H9 (cell line): ENCODE measurements around the gene CDC25C. TPM values are rescaled to one million over a fixed set of nuclear protein-coding genes. Genes with fewer than 3 reads are reported as not detected.

Experiments
- DNase-seq: peaks from one replicate; pipeline ENCODE4 v3.0.0-alpha.2; 2017
- H2AFZ ChIP-seq: one replicate; pipeline ENCODE4 v1.6.1; 2013; ENCODE audit warnings: mild to moderate bottlenecking, low read length, control low read depth, moderate library complexity
- H2AK5ac ChIP-seq: 2 replicates; pipeline ENCODE4 v1.6.1; 2013; ENCODE audit warnings: low read length, control low read depth, mixed read lengths; ENCODE audit not compliant: insufficient read length
- H2BK120ac ChIP-seq: one replicate; pipeline ENCODE4 v1.6.1; 2013; ENCODE audit warnings: low read depth, mild to moderate bottlenecking, low read length, control low read depth, inconsistent platforms; ENCODE audit not compliant: poor library complexity, severe bottlenecking
- H2BK12ac ChIP-seq: 2 replicates; pipeline ENCODE4 v1.6.1; 2013; ENCODE audit warnings: low read length, control low read depth, mixed read lengths, low read depth; ENCODE audit not compliant: insufficient read length
- H2BK15ac ChIP-seq: 2 replicates; pipeline ENCODE4 v1.6.1; 2013; ENCODE audit warnings: low read depth, low read length, control low read depth
- H2BK20ac ChIP-seq: one replicate; pipeline ENCODE4 v1.6.1; 2013; ENCODE audit warnings: low read depth, mild to moderate bottlenecking, low read length, control low read depth, inconsistent platforms; ENCODE audit not compliant: poor library complexity, severe bottlenecking
- H2BK5ac ChIP-seq: 2 replicates; pipeline ENCODE4 v1.6.1; 2013; ENCODE audit warnings: low read length, control low read depth, mixed read lengths; ENCODE audit not compliant: insufficient read length
- H3K14ac ChIP-seq: 2 replicates; pipeline ENCODE4 v1.6.1; 2013; ENCODE audit warnings: low read length, control low read depth; ENCODE audit not compliant: insufficient read depth
- H3K18ac ChIP-seq: 2 replicates; pipeline ENCODE4 v1.6.1; 2013; ENCODE audit warnings: low read depth, mild to moderate bottlenecking, mixed read lengths, low read length, control low read depth; ENCODE audit not compliant: insufficient read length
- H3K23ac ChIP-seq: 2 replicates; pipeline ENCODE4 v1.6.1; 2013; ENCODE audit warnings: low read length, control low read depth, mixed read lengths, low read depth; ENCODE audit not compliant: insufficient read length
- H3K23me2 ChIP-seq: 2 replicates; pipeline ENCODE4 v1.6.1; 2013; ENCODE audit warnings: low read depth, mild to moderate bottlenecking, mixed read lengths, low read length, control low read depth; ENCODE audit not compliant: insufficient read length, poor library complexity, severe bottlenecking
- H3K27ac ChIP-seq: 2 replicates; pipeline ENCODE4 v1.5.1; 2013; ENCODE audit warnings: low read length, control low read depth, mixed read lengths, low read depth; ENCODE audit not compliant: insufficient read length
- H3K27me3 ChIP-seq: 2 replicates; pipeline ENCODE4 v1.6.1; 2013; ENCODE audit warnings: low read length, control low read depth, inconsistent platforms; ENCODE audit not compliant: insufficient read depth
- H3K4ac ChIP-seq: 2 replicates; pipeline ENCODE4 v1.6.1; 2013; ENCODE audit warnings: low read depth, mild to moderate bottlenecking, control low read depth, inconsistent platforms, low read length, moderate library complexity
- H3K4me1 ChIP-seq: 2 replicates; pipeline ENCODE4 v1.6.1; 2013; ENCODE audit warnings: low read length, control low read depth, inconsistent platforms; ENCODE audit not compliant: insufficient read depth
- H3K4me2 ChIP-seq: 2 replicates; pipeline ENCODE4 v1.6.1; 2013; ENCODE audit warnings: low read length, control low read depth, mixed read lengths; ENCODE audit not compliant: insufficient read length, insufficient read depth
- H3K56ac ChIP-seq: 2 replicates; pipeline ENCODE4 v1.6.1; 2013; ENCODE audit warnings: low read depth, mild to moderate bottlenecking, mixed read lengths, low read length, control low read depth; ENCODE audit not compliant: insufficient read length
- H3K79me1 ChIP-seq: 2 replicates; pipeline ENCODE4 v1.6.1; 2013; ENCODE audit warnings: low read depth, mild to moderate bottlenecking, moderate library complexity, low read length, control low read depth, inconsistent platforms; ENCODE audit not compliant: insufficient read depth, poor library complexity, severe bottlenecking
- H3K79me2 ChIP-seq: 2 replicates; pipeline ENCODE4 v1.6.1; 2013; ENCODE audit warnings: low read length, control low read depth, inconsistent platforms; ENCODE audit not compliant: insufficient read depth
- H3K9ac ChIP-seq: 2 replicates; pipeline ENCODE4 v1.6.1; 2013; ENCODE audit warnings: low read length, control low read depth, mixed read lengths; ENCODE audit not compliant: insufficient read length; ENCODE audit errors: extremely low read depth
- H3K9me3 ChIP-seq: one replicate; pipeline ENCODE4 v1.6.1; 2013; ENCODE audit warnings: low read depth, low read length, inconsistent platforms; ENCODE audit not compliant: control insufficient read depth
- H3T11ph ChIP-seq: one replicate; pipeline ENCODE4 v1.6.1; 2013; ENCODE audit warnings: mild to moderate bottlenecking, low read length, control low read depth, inconsistent platforms
- H4K20me1 ChIP-seq: one replicate; pipeline ENCODE4 v1.6.1; 2013; ENCODE audit not compliant: control insufficient read depth, insufficient read length, insufficient read depth
- H4K5ac ChIP-seq: 2 replicates; pipeline ENCODE4 v1.6.1; 2013; ENCODE audit warnings: low read depth, mild to moderate bottlenecking, mixed read lengths, low read length, control low read depth; ENCODE audit not compliant: insufficient read length
- H4K8ac ChIP-seq: replicated peaks from 2 replicates; pipeline ENCODE4 v1.6.1; 2013; ENCODE audit warnings: low read length, control low read depth, mixed read lengths, low read depth; ENCODE audit not compliant: insufficient read length
- H4K91ac ChIP-seq: 2 replicates; pipeline ENCODE4 v1.6.1; 2013; ENCODE audit warnings: low read depth, mild to moderate bottlenecking, moderate library complexity, mixed read lengths, low read length, control low read depth; ENCODE audit not compliant: insufficient read length
- H3K27ac Mint-ChIP-seq, 3 experiments: 2 replicates in 2 of 3; 3 replicates in 1 of 3; pipeline ENCODE4 v1.8.0; 2020 to 2021; ENCODE audit warnings: mixed read lengths in 3 of 3, mild to moderate bottlenecking in 1 of 3, moderate library complexity in 1 of 3
- H3K27me3 Mint-ChIP-seq: 2 replicates; pipeline ENCODE4 v1.8.0; 2021; ENCODE audit warnings: low read depth, mild to moderate bottlenecking, moderate library complexity, mixed read lengths
- H3K36me3 Mint-ChIP-seq, 3 experiments: 2 replicates in 2 of 3; 3 replicates in 1 of 3; pipeline ENCODE4 v1.8.0; 2020 to 2021; ENCODE audit warnings: low read depth in 3 of 3, mixed read lengths in 3 of 3; ENCODE audit not compliant: insufficient read depth in 1 of 3
- H3K4me1 Mint-ChIP-seq, 2 experiments: 2 replicates each; pipeline ENCODE4 v1.8.0; 2020; ENCODE audit warnings: mixed read lengths in 2 of 2
- H3K4me3 Mint-ChIP-seq, 2 experiments: 2 replicates in 1 of 2; 3 replicates in 1 of 2; pipeline ENCODE4 v1.8.0; 2020 to 2021; ENCODE audit warnings: mild to moderate bottlenecking in 2 of 2, mixed read lengths in 2 of 2, moderate library complexity in 1 of 2
- H3K9me3 Mint-ChIP-seq, 2 experiments: 2 replicates in 1 of 2; 3 replicates in 1 of 2; pipeline ENCODE4 v1.8.0; 2020; ENCODE audit warnings: mild to moderate bottlenecking in 2 of 2, mixed read lengths in 2 of 2, moderate library complexity in 1 of 2
- WGBS: extraction: QIAGEN DNeasy Blood & Tissue Kit; methylation state at CpG from one replicate; pipeline ENCODE4 v1.1.7; 2013; ENCODE audit warnings: missing lambda C conversion rate, low lambda C conversion rate, mixed read lengths; ENCODE audit not compliant: insufficient read length; ENCODE audit errors: extremely low coverage; 5-methylcytosine and 5-hydroxymethylcytosine counted together
- total RNA-seq: library from RNA; stranded (reverse); gene quantifications from 2 replicates; pipeline ENCODE4 v1.2.1, GENCODE V29; 2021
- TF ChIP-seq, protein P1 (sequence below): fragments of 200-600 bp; sonication (generic); conservative IDR thresholded peaks from 3 replicates; pipeline ENCODE4 v1.8.0; 2021; ENCODE audit warnings: antibody characterized with exemption, mild to moderate bottlenecking

Gene CDC25C
- total RNA-seq, 1 experiment from 2014 or later = 22.8 TPM

DNA sequence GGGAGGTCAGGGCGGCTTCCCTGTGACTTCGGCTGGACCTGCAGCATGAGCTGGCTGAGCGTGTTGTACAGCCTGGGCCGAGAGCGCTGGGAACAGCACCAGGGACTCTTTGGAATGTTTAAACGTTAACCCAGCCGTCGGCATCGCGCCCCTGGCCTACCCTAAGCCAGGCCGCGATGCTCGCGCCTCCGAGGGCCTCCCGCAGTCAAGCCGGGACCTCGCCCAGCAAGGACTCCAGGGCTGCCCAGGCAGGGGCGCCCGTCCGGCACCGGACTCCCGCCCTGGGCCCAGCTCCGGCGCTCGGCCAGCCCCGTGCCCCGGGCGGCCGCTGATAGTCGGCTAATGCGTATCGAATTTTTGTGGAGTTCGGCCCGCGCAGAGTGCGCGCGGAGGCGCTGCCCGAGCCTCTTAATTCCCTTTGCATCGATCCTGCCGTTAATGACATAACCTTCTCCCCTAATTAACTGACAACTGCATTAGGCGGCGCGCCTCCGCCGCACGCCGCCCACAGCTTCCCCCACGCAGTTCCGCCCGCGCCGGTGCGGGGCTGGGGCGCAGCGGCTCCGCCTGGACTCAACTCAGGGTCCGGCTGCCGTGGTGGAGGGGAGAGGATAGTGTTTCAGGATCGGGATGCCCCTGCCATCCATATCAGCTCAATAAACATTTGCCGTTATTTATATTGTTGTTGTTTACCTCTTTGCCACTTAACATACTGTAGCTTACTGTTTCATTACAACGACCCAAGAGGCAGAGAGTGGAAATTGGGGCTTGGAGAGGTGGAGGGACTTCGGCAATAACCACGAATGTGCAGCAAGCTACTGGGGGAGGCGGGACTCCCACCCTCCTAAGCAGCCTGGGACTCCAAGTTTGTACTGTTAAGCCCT is 89.7 kb downstream of the CDC25C start:
- no peaks in the 10 kb centered on the region; the same call in 1 of the 2 replicates for H3K4me1 ChIP-seq
- no peaks in the 10 kb centered on the region for H3K36me3 Mint-ChIP-seq
- no peak overlapping the region for H2BK120ac ChIP-seq
- peak overlapping the region; percentile 59 to 78 for H3K4me3 Mint-ChIP-seq
- peaks cover 12% of the 10 kb centered on the region for H3K27me3 ChIP-seq
- H3K27ac ChIP-seq = no peak overlapping the region
- H3K56ac ChIP-seq = no peak overlapping the region
- H3K27me3 Mint-ChIP-seq = peaks cover 56% of the 10 kb centered on the region
- H2BK15ac ChIP-seq = no peak overlapping the region
- no peaks in the 10 kb centered on the region for H3K9me3 Mint-ChIP-seq
- H3K4me1 Mint-ChIP-seq = peaks cover 19 to 31% of the 10 kb centered on the region in 2 experiments
- H2BK12ac ChIP-seq = no peak overlapping the region
- no peak overlapping the region for H3K18ac ChIP-seq
- H4K5ac ChIP-seq = no peak overlapping the region
- H3T11ph ChIP-seq = no peak overlapping the region
- H3K27ac Mint-ChIP-seq = peak overlapping the region in 1 of 3 experiments; percentile 40; a peak in 2 of 7 replicates
- no peak overlapping the region for H4K8ac ChIP-seq
- H3K79me2 ChIP-seq = no peaks in the 10 kb centered on the region
- no peaks in the 10 kb centered on the region for H3K9me3 ChIP-seq
- TF ChIP-seq, protein P1, sequence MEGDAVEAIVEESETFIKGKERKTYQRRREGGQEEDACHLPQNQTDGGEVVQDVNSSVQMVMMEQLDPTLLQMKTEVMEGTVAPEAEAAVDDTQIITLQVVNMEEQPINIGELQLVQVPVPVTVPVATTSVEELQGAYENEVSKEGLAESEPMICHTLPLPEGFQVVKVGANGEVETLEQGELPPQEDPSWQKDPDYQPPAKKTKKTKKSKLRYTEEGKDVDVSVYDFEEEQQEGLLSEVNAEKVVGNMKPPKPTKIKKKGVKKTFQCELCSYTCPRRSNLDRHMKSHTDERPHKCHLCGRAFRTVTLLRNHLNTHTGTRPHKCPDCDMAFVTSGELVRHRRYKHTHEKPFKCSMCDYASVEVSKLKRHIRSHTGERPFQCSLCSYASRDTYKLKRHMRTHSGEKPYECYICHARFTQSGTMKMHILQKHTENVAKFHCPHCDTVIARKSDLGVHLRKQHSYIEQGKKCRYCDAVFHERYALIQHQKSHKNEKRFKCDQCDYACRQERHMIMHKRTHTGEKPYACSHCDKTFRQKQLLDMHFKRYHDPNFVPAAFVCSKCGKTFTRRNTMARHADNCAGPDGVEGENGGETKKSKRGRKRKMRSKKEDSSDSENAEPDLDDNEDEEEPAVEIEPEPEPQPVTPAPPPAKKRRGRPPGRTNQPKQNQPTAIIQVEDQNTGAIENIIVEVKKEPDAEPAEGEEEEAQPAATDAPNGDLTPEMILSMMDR = no peak; the same call in 2 of the 3 replicates
- WGBS = no CpG with 5 or more reads among the region's 67 CpGs
- H3K14ac ChIP-seq = no peak overlapping the region
- H2AK5ac ChIP-seq = no peak overlapping the region
- H2BK20ac ChIP-seq = no peak overlapping the region
- H3K4me2 ChIP-seq = peak overlapping the region; percentile 64
- H2AFZ ChIP-seq = no peak overlapping the region
- H4K91ac ChIP-seq = no peak overlapping the region
- H3K23ac ChIP-seq = no peak overlapping the region
- no peak overlapping the region for H2BK5ac ChIP-seq
- no peaks in the 10 kb centered on the region for H3K79me1 ChIP-seq
- peaks cover 3% of the 10 kb centered on the region for H3K23me2 ChIP-seq
- peak; percentile 57 for DNase-seq
- no peak overlapping the region for H3K4ac ChIP-seq
- H4K20me1 ChIP-seq = no peaks in the 10 kb centered on the region
- H3K9ac ChIP-seq = peak overlapping the region; percentile 2
